GM21447 (cell line): ENCODE data around the gene LAX1.

Experiments used
- ATAC-seq: cut with Tn5 transposase; IDR thresholded peaks from one replicate; pipeline ENCODE4 v1.9.1; 2021; ENCODE audit not compliant: unreplicated experiment

LAX1 gene

GRCh38 chr1:203807196-203807595 lies 42.2 kb downstream of the LAX1 start:
- no peak for ATAC-seq

- ATAC-seq, result no peak
Measured at GRCh38 chr1:203813581-203814341, 48.8 kb downstream of the LAX1 start.

- ATAC-seq, result no peak
Measured at GRCh38 chr1:203818399-203818798, 53.4 kb downstream of the LAX1 start.

- no peak for ATAC-seq
Measured at GRCh38 chr1:203823306-203823705, 58.3 kb downstream of the LAX1 start.
